CD4-positive, alpha-beta T cell treated with Interleukin-6 for 4 hours (primary cell): Measurements from ENCODE around the gene ARID1A.

Experiments
- DNase-seq: peaks from one replicate; pipeline ENCODE4 v3.0.0-alpha.2; 2020; ENCODE audit warnings: mixed read lengths

The ARID1A gene

DNA sequence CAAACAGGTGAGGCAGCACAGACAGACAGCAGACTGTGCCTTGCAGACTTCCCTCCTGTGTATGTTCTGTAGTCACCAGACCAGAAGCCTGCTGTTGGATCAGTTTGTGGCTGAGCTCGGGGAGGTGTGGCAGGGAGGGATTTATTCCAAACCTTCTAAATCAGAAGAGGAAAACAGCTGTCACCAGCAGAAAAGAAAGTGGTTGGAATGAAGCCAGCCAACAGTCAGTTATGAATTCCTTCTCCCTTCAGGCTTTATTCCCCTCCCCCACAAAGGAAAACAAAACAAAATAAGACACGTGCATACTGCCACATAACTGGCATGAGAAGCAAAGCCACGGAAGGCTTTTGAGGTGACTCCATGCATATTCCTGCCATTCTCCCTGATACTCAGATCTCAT lies 72.9 kb downstream of the ARID1A start:
- no peak for DNase-seq

DNA sequence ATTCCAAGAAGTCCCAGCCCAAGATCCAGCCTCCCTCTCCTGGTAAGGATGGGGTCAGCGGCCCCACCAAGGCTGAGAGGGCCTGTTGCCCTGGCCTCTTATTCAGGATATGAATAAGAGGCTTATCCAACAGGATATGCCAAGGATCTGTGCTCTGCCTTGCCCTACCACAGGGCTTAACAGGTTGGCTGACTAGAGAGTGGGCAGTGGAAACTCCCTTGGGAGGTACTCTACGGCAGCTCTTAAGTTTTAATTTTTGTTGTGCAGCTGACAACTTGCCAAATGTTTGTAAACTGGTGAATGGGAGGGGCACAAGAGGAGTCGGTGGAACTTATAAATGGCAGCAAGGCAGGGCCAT lies 75.4 kb downstream of the ARID1A start:
- DNase-seq = no peak

DNA sequence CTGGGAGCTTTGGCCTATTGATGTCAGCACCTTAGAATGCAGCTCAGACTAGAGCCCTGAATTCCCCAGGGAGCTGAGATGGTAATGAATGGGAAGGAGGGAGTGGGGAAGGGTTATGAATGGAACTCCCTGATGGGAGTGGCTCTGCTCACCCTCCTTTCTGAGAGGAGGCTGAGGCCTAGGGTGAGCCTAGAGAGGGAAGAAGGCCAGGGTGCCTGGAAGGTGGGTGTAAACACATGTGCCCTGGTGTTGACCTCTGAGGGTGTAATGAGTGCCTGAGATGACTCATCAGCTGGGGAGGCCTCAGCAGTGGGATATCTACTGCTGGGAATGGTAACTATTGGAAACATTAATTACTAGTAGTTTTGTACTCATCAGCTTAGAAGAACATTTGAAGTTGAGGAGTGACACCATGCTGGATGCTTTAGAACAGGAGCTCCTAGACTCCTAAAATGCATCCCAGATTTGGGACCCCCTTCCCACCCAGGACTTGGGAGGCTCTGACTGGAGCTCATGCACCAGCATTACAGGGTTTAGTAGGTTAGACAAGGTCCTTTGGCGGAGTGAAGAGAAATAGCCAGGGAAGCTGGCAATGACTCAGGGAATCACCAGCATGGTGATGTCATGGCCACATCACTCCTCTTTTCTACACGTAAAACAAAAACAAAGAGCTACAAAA lies 76.0 kb downstream of the ARID1A start:
- DNase-seq = peak; percentile 17

DNA sequence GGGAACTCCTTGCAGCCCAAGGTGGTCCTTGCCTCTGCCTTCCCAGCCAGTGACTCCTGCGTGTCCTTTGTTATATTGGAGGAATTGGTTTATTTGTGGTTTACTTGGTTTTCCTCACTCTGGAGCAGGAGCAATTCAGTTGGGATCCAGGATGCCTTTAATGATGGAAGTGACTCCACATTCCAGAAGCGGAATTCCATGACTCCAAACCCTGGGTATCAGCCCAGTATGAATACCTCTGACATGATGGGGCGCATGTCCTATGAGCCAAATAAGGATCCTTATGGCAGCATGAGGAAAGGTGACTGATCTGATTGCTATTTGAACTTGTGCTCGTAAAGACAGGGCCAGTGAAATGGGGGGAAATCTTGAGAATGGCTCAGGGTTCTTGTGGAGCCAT lies 76.9 kb downstream of the ARID1A start:
- DNase-seq = no peak

DNA sequence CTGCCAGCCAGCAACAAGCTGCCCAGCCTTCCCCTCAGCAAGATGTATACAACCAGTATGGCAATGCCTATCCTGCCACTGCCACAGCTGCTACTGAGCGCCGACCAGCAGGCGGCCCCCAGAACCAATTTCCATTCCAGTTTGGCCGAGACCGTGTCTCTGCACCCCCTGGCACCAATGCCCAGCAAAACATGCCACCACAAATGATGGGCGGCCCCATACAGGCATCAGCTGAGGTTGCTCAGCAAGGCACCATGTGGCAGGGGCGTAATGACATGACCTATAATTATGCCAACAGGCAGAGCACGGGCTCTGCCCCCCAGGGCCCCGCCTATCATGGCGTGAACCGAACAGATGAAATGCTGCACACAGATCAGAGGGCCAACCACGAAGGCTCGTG lies 78.6 kb downstream of the ARID1A start:
- DNase-seq = no peak

DNA sequence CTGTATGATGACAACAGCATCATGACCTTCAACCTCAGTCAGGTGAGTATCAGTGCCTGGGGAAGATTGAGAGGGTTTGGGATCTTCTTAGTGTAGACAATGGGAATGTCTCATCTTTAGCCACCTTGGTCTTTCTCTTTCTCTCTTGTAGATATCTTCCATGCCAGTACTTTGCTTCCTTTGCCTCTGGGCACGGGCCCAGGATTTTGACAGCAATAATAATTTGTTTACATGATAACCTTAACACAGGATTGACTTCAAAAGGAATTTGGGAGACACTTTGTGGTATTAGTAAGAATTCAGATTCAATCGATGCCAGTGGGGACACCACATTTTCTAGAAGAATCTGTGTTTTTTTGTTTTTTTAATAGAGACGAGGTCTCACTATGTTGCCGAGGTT lies 79.9 kb downstream of the ARID1A start:
- no peak for DNase-seq

DNA sequence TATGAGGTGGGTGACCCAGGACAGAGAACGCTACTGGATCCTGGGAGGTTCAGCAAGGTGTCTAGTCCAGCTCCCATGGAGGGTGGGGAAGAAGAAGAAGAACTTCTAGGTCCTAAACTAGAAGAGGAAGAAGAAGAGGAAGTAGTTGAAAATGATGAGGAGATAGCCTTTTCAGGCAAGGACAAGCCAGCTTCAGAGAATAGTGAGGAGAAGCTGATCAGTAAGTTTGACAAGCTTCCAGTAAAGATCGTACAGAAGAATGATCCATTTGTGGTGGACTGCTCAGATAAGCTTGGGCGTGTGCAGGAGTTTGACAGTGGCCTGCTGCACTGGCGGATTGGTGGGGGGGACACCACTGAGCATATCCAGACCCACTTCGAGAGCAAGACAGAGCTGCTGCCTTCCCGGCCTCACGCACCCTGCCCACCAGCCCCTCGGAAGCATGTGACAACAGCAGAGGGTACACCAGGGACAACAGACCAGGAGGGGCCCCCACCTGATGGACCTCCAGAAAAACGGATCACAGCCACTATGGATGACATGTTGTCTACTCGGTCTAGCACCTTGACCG lies 83.4 kb downstream of the ARID1A start:
- no peak for DNase-seq

DNA sequence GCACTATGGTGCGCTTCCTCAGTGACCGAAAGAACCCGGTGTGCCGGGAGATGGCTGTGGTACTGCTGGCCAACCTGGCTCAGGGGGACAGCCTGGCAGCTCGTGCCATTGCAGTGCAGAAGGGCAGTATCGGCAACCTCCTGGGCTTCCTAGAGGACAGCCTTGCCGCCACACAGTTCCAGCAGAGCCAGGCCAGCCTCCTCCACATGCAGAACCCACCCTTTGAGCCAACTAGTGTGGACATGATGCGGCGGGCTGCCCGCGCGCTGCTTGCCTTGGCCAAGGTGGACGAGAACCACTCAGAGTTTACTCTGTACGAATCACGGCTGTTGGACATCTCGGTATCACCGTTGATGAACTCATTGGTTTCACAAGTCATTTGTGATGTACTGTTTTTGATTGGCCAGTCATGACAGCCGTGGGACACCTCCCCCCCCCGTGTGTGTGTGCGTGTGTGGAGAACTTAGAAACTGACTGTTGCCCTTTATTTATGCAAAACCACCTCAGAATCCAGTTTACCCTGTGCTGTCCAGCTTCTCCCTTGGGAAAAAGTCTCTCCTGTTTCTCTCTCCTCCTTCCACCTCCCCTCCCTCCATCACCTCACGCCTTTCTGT lies 84.6 kb downstream of the ARID1A start:
- no peak for DNase-seq

DNA sequence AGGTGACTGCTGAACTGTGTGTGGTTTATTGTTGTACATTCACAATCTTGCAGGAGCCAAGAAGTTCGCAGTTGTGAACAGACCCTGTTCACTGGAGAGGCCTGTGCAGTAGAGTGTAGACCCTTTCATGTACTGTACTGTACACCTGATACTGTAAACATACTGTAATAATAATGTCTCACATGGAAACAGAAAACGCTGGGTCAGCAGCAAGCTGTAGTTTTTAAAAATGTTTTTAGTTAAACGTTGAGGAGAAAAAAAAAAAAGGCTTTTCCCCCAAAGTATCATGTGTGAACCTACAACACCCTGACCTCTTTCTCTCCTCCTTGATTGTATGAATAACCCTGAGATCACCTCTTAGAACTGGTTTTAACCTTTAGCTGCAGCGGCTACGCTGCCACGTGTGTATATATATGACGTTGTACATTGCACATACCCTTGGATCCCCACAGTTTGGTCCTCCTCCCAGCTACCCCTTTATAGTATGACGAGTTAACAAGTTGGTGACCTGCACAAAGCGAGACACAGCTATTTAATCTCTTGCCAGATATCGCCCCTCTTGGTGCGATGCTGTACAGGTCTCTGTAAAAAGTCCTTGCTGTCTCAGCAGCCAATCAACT lies 85.5 kb downstream of the ARID1A start:
- DNase-seq = no peak

DNA sequence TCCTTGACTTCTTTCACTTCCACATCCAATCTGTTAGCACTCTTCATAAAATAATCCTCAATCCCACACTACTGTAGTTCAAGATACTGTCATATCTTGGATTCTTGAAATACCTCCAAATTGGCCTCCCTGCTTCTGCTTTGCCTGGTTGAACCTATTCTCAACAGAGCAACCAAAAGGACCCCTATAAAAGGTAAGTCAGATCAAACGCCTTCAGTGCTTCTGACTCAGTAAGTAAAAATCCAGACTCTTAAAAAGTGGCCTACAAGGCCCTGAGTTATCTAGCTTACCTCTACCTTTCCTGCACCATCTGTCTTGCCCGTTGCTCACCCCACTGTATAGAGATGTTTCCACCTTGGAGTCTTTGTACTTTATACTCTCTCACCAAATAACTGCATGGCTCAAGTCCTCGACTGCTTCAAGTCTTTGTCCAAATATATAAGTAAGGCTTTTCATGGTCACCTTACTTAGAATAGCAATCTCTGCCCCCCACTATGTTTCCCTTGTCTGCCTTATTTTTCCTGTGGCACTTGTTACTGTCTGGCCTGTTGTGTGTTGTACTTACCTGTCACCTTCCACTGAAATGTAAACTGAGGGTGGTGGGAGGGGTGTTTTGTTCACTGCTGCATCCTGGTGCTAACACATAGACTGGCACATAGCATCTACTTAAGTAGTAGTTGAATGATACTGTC lies 86.9 kb downstream of the ARID1A start:
- no peak for DNase-seq

DNA sequence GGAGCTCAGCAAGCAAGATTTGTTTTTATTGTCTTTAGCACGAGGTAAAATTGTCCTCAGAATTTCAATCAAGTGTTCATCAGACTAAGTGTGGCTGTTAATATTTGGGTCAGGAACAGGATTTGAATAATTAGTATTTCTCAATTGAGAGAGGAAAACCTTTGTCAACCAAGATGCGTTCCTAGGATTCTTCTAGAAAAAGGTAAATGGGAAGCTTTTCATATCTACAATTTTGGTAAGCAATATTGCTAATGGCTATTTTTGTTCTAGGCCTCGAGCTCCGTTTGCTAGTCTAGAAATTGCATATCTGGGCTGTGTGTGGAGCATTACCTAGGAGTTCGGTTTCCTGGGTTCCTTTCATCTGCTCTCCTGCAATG lies 87.8 kb downstream of the ARID1A start:
- DNase-seq = no peak

DNA sequence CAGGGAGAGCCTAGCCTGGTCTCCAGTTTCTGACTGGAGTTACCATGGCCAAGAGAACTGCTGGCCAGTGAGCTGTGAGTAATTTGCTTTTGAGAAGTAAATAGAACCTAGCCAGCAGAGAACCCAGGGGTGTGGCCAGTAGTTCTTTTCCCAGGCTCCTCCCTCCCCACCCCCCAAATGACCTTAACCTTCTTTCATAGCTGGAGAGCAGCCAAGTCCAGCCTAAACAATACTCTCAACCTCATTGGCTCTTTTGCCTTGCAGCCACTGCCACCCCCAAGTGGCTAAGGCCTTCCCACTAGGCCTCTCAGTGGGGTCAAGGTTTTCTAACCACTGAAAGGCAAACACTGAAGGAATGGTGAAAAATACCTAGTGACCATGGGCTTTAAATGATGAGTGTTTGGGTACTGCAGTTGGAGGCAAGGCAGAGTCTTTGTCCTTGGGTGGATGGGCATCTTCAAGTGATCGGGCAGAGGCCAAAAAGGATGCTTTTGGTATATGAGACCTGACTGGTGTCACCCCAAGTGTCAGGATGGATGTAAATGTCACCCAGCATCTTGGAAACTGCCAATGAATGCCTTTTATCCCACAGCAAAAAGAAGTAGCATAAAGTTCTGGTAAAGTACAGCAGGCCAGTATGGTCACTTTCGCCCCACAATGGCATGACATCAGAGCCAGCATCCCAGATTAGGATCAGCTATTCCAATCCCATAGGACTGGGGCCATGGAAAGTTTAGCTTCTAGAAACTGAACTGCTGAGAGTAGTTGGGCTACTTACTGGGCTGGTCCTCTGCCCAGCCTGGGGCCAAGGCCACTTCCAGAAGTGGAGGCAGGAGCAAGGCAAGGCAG lies 88.4 kb downstream of the ARID1A start:
- no peak for DNase-seq

DNA sequence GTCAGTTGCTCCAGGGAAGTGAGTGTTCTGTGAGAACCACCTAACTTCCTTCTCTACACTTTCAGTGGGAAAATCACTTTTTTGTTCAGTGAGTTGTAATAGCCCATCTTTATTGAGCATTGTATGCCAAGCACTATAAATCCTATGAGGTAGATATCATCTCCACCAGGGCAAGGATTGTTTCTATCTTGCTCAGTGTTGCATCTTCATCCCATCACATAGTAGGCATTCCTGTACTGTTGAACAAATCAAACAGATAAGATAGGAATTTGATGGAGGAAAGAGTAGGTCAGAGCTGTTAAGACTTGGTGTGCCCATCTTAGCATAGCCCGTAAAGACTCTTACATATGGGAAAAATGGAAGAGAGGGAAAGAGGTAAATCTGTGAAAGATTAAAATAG lies 89.1 kb downstream of the ARID1A start:
- DNase-seq = no peak

DNA sequence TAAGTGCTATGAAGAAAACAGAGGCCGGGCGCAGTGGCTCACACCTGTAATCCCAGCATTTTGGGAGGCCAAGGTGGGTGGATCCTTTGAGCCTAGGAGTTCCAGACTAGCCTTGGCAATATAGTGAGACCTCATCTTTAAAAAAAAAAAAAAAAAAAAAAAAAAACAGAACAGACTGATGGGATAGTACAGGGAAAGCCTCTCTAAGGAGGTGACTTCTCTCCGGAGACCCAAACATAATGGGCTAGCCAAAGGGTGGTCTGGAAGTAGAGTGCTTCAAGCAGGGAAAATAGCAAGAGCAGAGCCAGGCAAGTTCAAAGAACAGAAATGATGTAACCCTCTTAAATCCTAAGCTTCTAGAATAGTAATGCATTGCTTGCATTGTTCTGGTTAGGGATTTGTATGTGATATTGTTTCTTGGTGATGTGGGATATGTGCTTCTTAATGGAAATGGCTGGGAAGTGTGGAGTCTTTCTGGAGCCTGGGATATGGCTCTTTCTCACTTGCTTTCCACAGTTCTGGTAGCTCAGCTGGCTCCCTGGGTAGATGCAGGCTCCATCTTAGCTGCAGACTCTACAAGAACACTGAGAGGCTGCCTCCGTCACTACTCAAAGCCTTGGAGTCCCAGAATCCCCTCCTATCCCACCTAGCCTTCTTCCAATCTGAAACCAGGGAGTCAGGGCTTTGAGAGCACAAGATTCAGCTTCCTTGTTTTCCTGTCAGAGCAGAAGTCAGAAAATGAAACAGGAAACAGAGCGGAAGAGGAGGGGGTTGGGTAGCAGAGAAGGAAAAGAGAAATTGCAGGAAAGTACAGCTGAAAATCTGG lies 90.0 kb downstream of the ARID1A start:
- DNase-seq = peak; percentile 26

DNA sequence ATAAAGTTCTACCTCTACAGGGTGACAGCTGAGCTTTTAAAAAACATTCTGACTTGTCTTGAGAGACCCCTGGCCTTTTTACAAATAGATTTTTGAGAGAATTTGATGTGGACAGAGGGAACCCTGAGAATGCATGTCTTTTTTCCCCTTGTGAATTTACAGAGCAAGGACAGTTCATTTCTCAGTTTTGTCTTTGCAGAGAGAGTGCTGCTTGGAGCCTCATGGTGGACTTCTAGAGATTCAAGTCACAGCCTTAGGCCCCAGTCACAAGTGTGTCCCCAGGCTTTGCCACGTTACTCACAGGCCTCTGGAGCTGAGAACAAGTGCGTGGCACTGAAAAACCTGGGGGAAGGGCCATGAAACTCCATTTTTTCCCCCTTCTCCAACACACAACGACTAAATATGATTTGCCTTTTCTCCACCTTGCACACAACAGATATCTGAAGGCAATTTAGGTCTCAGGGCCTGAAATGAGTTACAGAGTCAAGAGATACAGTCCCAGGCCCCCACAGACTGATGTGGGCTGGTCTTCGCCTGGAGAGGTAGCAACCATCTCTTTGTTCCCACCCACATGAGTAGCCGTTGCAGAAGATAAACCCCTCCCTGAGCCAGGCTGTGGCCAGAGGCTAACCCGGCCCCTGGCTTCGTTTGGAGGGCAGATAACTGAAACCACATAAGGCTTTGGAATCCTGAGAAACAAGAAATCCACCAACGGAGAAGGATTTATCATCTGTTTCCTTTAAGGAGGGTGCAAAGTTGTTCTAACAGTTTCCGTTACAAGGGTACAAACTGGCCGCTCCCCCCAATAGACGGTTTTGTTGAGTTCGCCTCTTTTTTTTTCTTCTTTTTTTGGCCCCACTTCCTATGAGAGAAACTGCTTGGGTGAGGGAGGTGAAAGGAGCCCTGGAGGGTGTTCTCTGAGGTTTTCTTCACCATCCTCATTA lies 90.9 kb downstream of the ARID1A start:
- DNase-seq = peak; percentile 41

DNA sequence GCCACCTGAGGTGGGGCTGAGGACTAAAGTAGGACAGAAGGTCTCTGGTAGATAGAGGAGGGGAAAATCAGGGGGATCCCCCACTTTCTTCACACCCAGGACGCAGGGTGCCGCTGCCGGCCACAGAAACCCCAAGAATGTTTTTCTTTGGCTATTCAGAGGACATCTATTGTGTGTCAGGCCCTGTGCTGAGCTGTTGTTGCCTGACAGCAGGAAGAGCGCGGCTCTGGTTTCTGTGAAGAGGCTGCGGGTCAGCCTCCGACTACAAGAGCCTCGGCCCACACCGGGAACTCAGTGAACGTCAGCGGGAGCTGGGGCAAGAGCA lies 91.5 kb downstream of the ARID1A start:
- DNase-seq = peak; percentile 68

DNA sequence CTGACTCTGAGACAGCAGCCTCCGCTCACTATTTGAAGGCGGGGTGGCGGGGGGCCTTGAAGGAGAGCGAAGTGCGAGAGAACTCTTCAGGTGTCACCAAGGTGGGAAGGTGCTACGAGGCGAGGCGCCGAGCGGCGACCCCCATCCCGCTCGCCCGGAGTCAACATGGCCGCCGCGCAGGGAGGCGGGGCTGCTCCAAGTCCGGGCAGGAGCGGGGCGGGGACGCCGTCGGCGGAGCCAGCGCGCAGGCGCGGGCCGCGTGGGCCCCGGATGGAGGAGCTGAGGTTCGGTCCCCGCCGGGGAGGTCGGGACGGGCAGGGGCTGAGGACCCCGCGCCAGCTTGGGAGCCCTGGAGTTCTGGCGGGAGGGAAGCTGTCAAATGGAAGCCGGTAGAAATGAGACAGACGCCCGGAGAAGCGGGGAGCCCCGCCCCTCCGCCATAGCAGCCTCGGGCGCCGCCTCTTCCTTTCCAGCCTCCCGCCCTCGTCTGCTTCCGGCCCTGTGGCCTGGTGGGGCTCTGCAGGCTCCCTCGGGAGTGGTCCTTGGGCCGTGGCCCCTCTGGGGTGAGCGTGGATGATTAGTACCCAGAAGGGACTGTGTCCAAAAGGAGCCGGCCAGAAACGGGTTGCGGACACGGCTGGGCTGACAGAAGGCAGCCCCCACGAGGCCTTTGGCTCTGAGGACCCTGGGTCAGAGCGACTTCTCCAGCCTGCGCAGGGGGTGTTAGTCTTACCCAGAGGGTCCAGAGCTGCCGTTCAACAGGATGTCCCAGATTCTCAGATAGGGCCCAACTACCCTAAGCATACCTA lies 92.1 kb downstream of the ARID1A start, which contains the start of gene PIGV:
TSS of gene PIGV (plus strand) at position 245 of the 809 bp plus-strand sequence. CDS start 2,866 bp downstream, outside the sequence.
- DNase-seq = peak; percentile 90

DNA sequence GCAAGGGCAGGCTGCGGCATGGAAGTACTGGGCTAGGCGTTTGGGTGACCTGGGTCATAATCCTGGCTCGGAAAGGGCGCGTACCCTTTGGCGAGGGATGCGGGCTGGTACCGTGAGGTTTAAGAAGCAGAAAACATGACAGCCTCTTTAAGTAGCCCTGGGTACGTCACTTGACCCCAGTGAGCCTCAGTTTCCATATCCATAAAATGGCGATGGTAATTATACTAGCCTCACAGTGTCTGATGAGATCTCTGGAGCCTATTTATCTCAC lies 92.6 kb downstream of the ARID1A start:
- DNase-seq = no peak

DNA sequence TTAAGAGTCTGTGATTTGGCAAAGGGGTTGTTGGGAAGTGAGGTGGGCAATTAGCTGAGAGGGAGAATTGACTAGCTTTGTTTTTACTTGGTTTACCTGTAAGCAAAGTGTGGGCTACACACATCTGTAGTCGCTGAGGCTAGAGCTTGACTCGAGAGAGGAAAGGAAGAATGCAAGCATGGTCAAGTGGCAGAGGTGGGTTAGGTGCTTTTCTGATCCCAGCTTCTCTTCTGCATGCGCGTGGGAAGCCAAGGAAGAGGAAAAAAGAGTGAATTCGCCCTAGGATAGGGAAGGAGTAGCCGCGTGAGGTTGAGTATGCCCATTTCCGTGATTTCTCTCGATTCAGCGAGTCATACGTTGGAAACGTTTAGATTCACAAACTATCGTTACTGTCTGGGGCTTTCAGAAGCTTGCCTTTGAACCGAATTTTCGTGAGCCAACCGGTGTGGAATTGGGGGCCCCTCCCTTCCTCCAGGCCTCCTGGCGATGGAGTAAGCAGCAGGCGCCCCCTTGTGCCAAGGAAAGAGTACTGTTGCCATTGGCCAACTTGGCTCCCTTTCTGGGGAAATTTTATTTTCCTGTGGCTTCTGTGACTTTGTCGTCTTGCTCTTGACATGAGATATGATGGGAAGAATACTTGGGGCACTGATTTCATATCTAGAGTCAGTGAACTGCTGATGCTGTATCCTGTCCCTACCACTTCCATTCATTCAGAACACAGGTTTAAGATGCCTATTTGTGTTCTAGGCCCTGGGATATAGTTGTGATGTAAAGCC lies 93.2 kb downstream of the ARID1A start:
- peak; percentile 92 for DNase-seq

DNA sequence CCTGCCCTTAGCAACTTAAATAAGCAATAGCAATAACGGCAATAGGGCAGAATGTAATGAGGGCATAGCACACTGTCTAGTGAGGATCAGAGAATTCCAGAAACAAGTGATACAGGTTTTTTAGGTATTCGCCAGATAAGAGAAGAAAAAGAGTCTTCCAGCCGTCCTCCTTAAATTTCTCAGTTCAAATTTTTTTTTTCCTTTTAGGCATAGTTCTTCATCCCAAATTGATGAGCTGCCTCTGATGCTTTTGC lies 93.7 kb downstream of the ARID1A start:
- DNase-seq = no peak
